ENCODE results near the gene UNC5A.

UNC5A gene

GRCh38 chr5:176881816-176882566 lies 71.6 kb downstream of the UNC5A start:
- DNase-seq, result no peak

- no peak for DNase-seq
Observed at GRCh38 chr5:176882567-176882903, 72.2 kb downstream of the UNC5A start.

- no peak for DNase-seq
Observed at GRCh38 chr5:176883700-176884570, 73.6 kb downstream of the UNC5A start.

DNA sequence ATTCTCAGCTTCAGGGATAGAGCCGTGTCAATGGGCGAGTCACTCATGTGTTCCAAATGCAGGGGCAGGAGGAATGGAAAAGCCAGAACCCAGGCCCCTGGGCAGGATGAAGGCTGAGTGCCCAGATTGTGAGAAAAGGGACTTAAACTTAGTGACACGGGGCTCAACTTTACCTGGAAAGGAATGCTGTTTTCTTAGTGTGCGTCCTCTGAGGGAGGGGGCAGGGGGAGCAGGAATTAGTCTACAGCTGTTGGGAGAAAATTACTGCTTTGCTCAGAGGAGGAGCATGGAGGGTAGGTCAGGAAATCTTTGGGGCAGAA lies 74.2 kb downstream of the UNC5A start:
- no peak for DNase-seq

DNA sequence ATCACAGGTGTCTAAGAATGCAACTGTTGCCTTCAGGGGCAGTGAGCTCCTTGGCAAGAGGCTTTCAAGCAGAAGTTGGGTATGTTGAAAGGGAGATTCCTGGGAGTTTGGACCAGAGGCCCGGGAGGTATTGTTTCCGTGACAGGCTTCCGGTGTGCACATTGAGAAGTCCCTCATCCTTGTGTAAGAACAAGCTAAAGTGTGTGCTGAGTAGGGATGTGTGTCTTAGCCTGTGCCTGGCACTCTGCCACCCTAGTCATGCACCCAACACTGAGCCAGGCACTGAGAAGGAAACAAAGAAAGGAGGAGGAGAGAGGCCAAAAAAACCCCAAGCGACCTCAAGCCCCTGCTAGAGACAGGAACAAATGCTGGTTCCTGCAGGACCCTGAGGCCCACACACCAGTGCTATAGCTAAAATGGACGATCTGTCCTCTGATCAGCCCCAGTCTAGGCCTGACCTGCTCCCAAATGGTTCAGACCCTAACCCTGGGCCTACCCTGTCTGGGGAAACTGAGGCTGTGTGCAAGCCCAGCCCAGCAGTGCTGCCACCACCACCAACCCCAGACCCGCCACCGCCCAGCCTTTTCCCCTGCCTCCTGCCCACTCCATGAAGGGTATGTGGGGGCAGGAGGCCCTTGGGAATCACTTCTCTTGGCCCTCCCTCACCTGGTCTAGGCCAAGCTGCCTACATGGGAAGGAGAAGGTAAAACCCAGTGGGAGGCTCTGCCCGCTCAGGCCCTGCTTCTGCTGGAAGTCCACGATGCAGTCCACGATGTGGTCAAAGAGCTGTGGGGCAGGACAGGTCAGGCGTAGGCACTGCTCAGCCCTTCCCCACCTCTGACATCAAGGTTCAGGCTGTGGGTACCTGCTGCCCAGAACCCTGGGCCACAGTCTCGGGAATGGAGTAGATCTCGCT lies 76.2 kb downstream of the UNC5A start:
- no peak for DNase-seq

DNA sequence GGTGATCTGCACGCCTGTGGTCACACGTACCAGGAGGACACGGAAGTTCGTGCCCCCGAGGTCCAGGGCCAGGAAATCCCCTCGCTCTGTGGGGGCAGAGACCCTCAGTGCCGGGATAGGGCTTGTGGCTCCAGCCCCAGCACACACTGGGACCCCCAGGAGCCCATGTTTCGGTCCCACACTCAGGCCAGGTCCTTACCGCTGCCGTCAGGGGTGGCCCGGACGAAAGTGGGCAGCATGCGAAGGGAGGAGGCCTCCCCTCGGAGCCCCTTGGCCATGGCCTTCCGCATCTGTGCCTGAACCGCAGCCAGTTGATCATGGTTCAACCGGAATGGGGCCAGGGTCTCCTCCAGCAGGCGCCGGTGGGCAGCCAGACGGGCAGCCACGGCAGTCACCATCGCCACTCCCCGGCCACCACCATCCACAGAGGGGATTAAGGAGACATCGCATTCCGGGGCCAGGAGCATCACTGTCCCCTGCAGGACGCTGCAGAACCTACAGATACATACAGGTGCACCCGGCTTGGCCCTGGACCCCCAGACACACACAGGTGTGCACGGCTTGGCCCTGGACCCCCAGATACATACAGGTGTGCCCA lies 77.0 kb downstream of the UNC5A start:
- no peak for DNase-seq

DNA sequence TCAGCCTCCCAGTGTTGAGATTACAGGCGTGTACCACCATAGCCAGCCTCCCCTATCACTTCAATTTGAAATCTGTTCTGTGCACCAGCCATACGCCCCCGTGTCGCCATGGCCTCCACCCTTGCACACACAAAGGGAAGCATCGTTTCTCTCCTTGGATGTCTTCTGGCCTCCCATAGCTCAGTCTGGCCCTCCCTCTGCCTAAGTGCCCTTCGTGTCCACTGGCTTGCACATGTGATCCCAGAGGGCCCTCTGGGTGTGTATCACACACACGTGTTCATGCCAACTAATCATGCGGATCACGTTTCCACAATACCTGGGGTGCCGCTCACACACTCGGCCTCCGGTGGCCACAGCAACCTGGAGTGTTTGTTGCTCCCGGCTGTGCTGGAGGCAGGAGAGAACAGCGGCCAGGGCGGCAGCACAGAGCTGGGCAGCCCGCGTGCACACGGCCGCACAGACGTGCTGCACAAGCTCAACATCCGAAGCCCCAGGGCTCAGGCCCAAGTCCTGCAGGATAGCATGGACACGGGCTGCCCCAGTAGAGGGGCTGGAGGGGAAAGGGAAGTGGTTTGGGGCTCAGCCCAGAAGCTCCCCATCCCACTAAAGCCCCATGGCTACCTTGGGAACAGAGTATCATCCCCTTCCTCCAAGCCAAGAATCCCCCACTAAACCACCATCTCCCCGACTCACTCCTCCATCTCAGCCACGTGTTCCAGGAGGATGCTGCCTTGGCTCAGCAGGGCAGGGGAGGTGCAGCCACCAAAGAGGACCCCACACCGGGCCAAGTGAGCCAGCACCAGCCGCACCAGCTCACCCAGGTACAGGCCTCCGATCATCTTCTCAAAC lies 77.9 kb downstream of the UNC5A start:
- no peak for DNase-seq

GRCh38 chr5:176888865-176889165 lies 78.5 kb downstream of the UNC5A start:
- no peak for DNase-seq

DNA sequence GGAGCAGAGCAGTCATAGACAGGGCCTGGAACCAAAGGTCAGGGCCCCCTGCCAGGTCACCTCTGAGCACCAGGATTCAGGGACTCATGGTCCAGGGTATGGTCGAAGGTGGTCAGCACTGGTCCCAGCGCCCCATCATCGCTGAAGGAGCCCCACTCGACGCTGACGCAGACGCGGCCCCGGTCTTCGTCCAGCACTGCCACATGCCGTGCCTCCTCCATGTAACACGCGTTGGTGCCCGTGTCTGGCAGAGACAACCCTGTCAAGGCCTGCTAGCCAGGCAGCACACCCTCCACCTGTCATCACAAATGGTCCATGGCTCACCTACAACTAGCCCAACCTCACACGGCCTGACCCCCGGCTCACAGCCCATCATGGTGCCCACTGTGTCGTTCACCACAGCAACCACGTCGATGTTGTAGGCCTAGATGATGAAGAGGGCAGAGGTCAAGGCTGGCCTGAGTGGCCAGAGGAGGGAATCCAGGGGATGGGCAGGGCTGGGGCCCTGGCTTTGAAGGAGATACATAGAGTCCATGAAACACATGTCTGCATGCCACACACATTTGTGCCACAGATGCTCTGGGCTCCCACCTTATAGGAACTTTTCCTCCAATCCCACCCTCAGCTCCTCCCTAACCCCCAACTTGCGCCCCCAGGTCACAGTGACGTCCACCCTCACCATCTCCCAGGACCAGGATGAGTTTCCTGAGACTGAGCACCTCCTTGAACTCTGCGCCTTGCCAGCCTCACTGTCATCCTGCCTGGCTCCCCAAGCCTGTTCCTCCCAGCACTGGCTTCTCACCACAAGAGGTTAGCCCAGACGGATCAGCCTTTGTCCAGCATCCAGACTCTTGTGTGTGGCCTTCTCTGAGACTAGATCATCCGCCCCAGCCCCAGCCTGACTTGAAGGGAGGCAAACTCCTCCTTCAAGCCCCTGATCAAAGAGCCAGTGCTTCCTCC lies 79.2 kb downstream of the UNC5A start:
- DNase-seq, result no peak

GRCh38 chr5:176890455-176891330 lies 80.3 kb downstream of the UNC5A start:
- no peak for DNase-seq

GRCh38 chr5:176891331-176891958 lies 81.1 kb downstream of the UNC5A start:
- no peak for DNase-seq

DNA sequence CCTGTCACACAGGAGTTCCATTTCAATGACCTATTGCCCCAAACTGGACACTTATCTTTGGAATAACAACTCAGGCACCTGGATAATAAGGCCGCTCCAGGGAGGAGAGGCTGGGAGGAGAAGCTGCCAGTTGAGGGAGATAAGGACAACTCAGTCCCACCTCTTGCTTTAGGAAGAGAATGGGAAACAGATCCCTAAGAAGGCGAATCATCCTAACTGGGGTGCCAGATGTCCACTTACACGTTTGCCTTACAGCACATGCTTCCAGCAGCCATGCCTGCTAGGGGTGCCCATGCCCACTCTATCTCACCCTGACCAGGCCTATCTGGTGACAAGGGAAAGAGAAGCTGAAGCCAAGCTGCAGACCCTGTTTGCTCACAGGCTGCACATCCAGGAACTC lies 82.3 kb downstream of the UNC5A start:
- DNase-seq, result no peak

- DNase-seq, result no peak
Observed at GRCh38 chr5:176894298-176894697, 83.9 kb downstream of the UNC5A start.

- DNase-seq, result no peak
Observed at GRCh38 chr5:176895831-176896230, 85.5 kb downstream of the UNC5A start.

DNA sequence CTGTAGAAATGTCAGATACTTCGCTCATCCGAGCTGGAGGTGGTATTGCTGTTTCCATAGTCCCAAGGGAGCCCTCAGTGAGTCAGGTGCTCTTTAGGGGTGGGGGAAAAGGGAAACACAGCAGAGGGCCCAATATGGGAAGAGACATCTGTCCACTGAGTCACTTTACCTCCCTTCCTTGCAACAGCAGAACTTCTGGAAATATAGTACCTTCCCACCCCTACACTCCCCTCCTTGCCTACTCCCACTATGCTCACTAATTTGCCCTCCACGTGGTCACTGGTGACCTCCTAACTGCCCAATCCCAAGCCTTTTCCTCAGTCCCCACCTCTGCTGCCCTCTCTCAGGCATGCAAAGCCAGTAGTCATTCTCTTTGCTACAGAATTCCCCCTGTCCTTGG lies 86.9 kb downstream of the UNC5A start:
- no peak for DNase-seq

- DNase-seq, result no peak
Observed at GRCh38 chr5:176899296-176899891, 89.0 kb downstream of the UNC5A start, which contains the start of gene HK3. HK3 (minus strand) TSS chr5:176899346; CDS start chr5:176896159, 3,187 bp downstream.

DNA sequence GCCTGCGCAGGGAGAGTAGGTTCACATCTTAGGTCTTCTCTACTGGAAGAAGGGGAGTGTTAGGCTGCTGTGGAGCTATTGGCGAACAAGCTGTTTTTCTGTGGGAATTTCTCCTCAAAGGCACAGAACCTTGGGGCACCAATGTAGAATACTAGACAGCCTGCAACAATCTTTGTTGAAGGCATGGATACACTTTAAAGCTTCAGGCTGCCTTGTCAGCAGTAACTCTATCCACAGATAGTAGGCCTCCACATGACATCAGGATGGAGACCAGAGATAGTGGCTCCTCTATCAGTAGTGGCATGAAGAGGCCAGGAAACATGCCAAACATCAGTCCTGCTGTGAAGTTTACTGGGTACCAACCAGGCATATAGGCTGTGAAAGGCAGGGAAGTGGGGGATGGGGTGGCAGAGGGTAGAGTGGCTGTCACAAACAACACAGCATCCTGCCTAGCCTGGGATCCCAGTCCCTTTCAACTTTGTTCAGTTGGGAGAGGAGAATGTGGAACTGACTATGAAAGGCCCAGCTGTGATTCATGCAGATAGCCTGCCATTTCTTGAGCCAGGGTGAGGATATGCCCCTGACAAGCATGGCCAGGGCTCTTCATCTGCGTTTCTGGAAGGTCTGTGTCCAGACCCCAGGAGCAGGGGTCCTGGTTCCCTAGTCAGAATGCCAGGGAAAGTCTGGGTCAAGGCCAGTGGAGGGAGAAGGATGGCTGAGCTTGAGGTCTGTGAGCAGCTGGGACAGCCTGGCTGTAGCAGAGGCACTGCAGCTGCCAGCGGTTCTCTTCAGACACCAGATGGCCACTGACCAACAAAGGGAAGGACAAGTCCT lies 89.8 kb downstream of the UNC5A start:
- no peak for DNase-seq

- DNase-seq, result no peak
Observed at GRCh38 chr5:176900780-176901204, 90.4 kb downstream of the UNC5A start.

Measured in stimulated activated CD4-positive, alpha-beta T cell treated with anti-CD3 and anti-CD28 coated beads, Interleukin-2, amount 100 ng/mL, for 24 hours (primary cell).